Endometrial microvascular endothelial cells (primary cell): ENCODE measurements around the gene MRPS18B. TPM values are rescaled to one million over a fixed set of nuclear protein-coding genes. Genes with fewer than 3 reads are reported as not detected.

Experiments used
- in situ Hi-C: cut with HindIII; loops from 2 replicates; pipeline ENCODE4 v1.10.0; 2017; ENCODE audit warnings: low sequenced_read_pairs, low pct_unique_long_range_greater_than_20kb; ENCODE audit errors: inconsistent ontology term
- total RNA-seq: library from RNA; depleted of rRNA; stranded (reverse); fragments of >200 nt; gene quantifications from one replicate; pipeline ENCODE4 v1.2.3, GENCODE V29; 2015; ENCODE audit errors: inconsistent ontology term

MRPS18B gene
- total RNA-seq, 1 donor from 2014 or later, result 50.0 TPM

GRCh38 chr6:30600451-30600961, 17.1 kb upstream of the MRPS18B start:
- in situ Hi-C loops, result no loop called here

- in situ Hi-C loops, result no loop called here
Observed at GRCh38 chr6:30601436-30601814, 16.2 kb upstream of the MRPS18B start.

GRCh38 chr6:30601815-30602641, 15.6 kb upstream of the MRPS18B start:
- in situ Hi-C loops, result no loop called here

- in situ Hi-C loops, result no loop called here
Observed at GRCh38 chr6:30603961-30604360, 13.7 kb upstream of the MRPS18B start.

GRCh38 chr6:30610065-30610464, 7.6 kb upstream of the MRPS18B start:
- in situ Hi-C loops, result no loop called here

- in situ Hi-C loops, result no loop called here
Observed at GRCh38 chr6:30611150-30611855, 6.3 kb upstream of the MRPS18B start.

- in situ Hi-C loops, result no loop called here
Observed at GRCh38 chr6:30611856-30612194, 5.8 kb upstream of the MRPS18B start.

GRCh38 chr6:30612213-30612612, 5.4 kb upstream of the MRPS18B start:
- in situ Hi-C loops, result no loop called here

GRCh38 chr6:30612687-30613248, 4.9 kb upstream of the MRPS18B start:
- in situ Hi-C loops, result no loop called here

GRCh38 chr6:30613251-30614043, 4.2 kb upstream of the MRPS18B start:
- in situ Hi-C loops, result no loop called here

- in situ Hi-C loops, result no loop called here
Observed at GRCh38 chr6:30614044-30614842, 3.4 kb upstream of the MRPS18B start.

- in situ Hi-C loops, result no loop called here
Observed at GRCh38 chr6:30614843-30615218, 2.8 kb upstream of the MRPS18B start.

GRCh38 chr6:30615219-30615957, 2.3 kb upstream of the MRPS18B start:
- in situ Hi-C loops, result no loop called here

- in situ Hi-C loops, result no loop called here
Observed at GRCh38 chr6:30615958-30616810, 1.5 kb upstream of the MRPS18B start.

- in situ Hi-C loops, result no loop called here
Observed at GRCh38 chr6:30616811-30617564, 652 bp upstream of the MRPS18B start, which contains the start of gene PPP1R10. Gene PPP1R10, minus strand, starts transcription at chr6:30617243. Its CDS starts 7,299 bp downstream, at chr6:30609944.

GRCh38 chr6:30618270-30618797, 694 bp downstream of the MRPS18B start:
- in situ Hi-C loops, result no loop called here
